ENCODE data around the gene TMEM54.

TMEM54 gene

GRCh38 chr1:32886004-32886827 lies 15.0 kb downstream of the TMEM54 start, which contains the start of gene HPCA (continued):
- TF ChIP-seq ZNF610 (tag by site-specific recombination; IDR thresholded peaks at IDR 0.05; ENCODE audit: borderline replicate concordance) = peak; percentile 45; the same call in 1 of the 2 replicates
- peak; percentile 86 for TF ChIP-seq CTCF (tag by site-specific recombination; IDR thresholded peaks at IDR 0.05)
- TF ChIP-seq GLIS2 (tag by site-specific recombination; IDR thresholded peaks at IDR 0.05) = peak; percentile 81
- no peak; the same call in 1 of the 2 replicates for TF ChIP-seq ZNF335 (tag by site-specific recombination; conservative IDR thresholded peaks at IDR 0.05)
- TF ChIP-seq SP2 (tag by site-specific recombination; IDR thresholded peaks at IDR 0.05) = peak; percentile 21; the same call in 1 of the 2 replicates
- peak; percentile 84 for TF ChIP-seq ZBTB26 (tag by site-specific recombination; optimal IDR thresholded peaks at IDR 0.05)
- TF ChIP-seq ZBTB8A (tag by site-specific recombination; IDR thresholded peaks at IDR 0.05) = peak; percentile 45; the same call in 1 of the 2 replicates
- peak; percentile 95 for TF ChIP-seq PATZ1 (tag by site-specific recombination; IDR thresholded peaks at IDR 0.05)
- peak; percentile 53; the same call in 1 of the 2 replicates for TF ChIP-seq ZEB2 (tag by site-specific recombination; IDR thresholded peaks at IDR 0.05)
- peak; percentile 58; the same call in 1 of the 2 replicates for TF ChIP-seq ZBTB10 (tag by site-specific recombination; IDR thresholded peaks at IDR 0.05)
- TF ChIP-seq ZFHX2 (tag by site-specific recombination; conservative IDR thresholded peaks at IDR 0.05) = 0 out of 2 replicates have a peak, but pooled peaks have one; percentile 4
- peak; percentile 28; the same call in 1 of the 2 replicates for TF ChIP-seq SP3 (tag by site-specific recombination; IDR thresholded peaks at IDR 0.05)
- TF ChIP-seq ZNF223 (tag by site-specific recombination; IDR thresholded peaks at IDR 0.05) = no peak
- 0 out of 2 replicates have a peak, but pooled peaks have one; percentile 41 for TF ChIP-seq HOXC10 (CRISPR knock-in tag; IDR thresholded peaks at IDR 0.05)
- TF ChIP-seq INSM2 (tag by site-specific recombination; IDR thresholded peaks at IDR 0.05) = 0 out of 2 replicates have a peak, but pooled peaks have one; percentile 27
- TF ChIP-seq ZNF639 (tag by site-specific recombination; IDR thresholded peaks at IDR 0.05) = 0 out of 2 replicates have a peak, but pooled peaks have one; percentile 44
- no peak for TF ChIP-seq ZSCAN16 (tag by site-specific recombination; IDR thresholded peaks at IDR 0.05)
- TF ChIP-seq ZNF19 (tag by site-specific recombination; IDR thresholded peaks at IDR 0.05; ENCODE audit: low read depth) = no peak
- TF ChIP-seq ZNF2 (tag by site-specific recombination; IDR thresholded peaks at IDR 0.05) = peak; percentile 50; the same call in 1 of the 2 replicates
- no peak for TF ChIP-seq ZBTB44 (tag by site-specific recombination; IDR thresholded peaks at IDR 0.05)
- 0 out of 2 replicates have a peak, but pooled peaks have one; percentile 12 for TF ChIP-seq KLF1 (tag by site-specific recombination; IDR thresholded peaks at IDR 0.05)
- TF ChIP-seq ZNF692 (tag by site-specific recombination; IDR thresholded peaks at IDR 0.05) = peak; percentile 50; the same call in 1 of the 2 replicates
- 0 out of 2 replicates have a peak, but pooled peaks have one; percentile 11 for TF ChIP-seq ZNF654 (tag by site-specific recombination; IDR thresholded peaks at IDR 0.05; ENCODE audit: low read depth)
- peak; percentile 84 for TF ChIP-seq ZIC2 (tag by site-specific recombination; IDR thresholded peaks at IDR 0.05)

All from HEK293 (cell line).